Right lobe of liver (tissue), 6 donors: ENCODE results near the gene RPS27L. TPM values are rescaled to one million over a fixed set of nuclear protein-coding genes. Genes with fewer than 3 reads are reported as not detected.
A peak's percentile ranks its signal among the peaks of the same experiment; 100 is the strongest.

Source experiments
- ATAC-seq, 4 donors: fragments of 200-7000 bp; cut with Tn5 transposase; one replicate each; pipeline ENCODE4 v1.9.1; 2020; ENCODE audit warnings: mild to moderate bottlenecking in 4 of 4, moderate library complexity in 4 of 4
- DNase-seq, 3 donors: peaks; one replicate each; pipeline ENCODE4 v3.0.0-alpha.2; 2020
- H3K27ac ChIP-seq, 3 donors: fragments of 200-600 bp; one replicate each; pipeline ENCODE4 v1.8.0; 2022
- H3K27me3 ChIP-seq, 2 donors: fragments of 200-600 bp; one replicate each; pipeline ENCODE4 v1.8.0; 2022
- H3K36me3 ChIP-seq, 4 donors: fragments of 200-600 bp; sonication (generic) in 1 of 4; one replicate each; pipeline versions ENCODE4 v1.5.1 to v1.8.0; 2017 to 2022; ENCODE audit warnings: control low read depth in 1 of 4
- H3K4me1 ChIP-seq, 4 donors: fragments of 200-600 bp; sonication (generic) in 1 of 4; one replicate each; pipeline versions ENCODE4 v1.5.1 to v1.8.0; 2017 to 2022; ENCODE audit warnings: control low read depth in 1 of 4
- H3K4me3 ChIP-seq, 3 donors: fragments of 200-600 bp; one replicate each; pipeline ENCODE4 v1.8.0; 2022
- H3K9me3 ChIP-seq, 4 donors: fragments of 200-600 bp; sonication (generic) in 1 of 4; one replicate each; pipeline versions ENCODE4 v1.5.1 to v1.8.0; 2017 to 2022; ENCODE audit warnings: control low read depth in 1 of 4
- POLR2A ChIP-seq: fragments of 450-650 bp; IDR thresholded peaks from one replicate; pipeline ENCODE4 v1.6.1; 2017; ENCODE audit warnings: antibody characterized with exemption, mild to moderate bottlenecking
- WGBS: methylation state at CpG from one replicate; pipeline ENCODE4 v1.1.6; 2018; ENCODE audit warnings: low coverage, low lambda C conversion rate; ENCODE audit not compliant: insufficient coverage; ENCODE audit errors: missing lambda C conversion rate; 5-methylcytosine and 5-hydroxymethylcytosine counted together
- intact Hi-C, 2 donors: fragments of 100-400 bp; cut with DNase I; formaldehyde crosslinking; loops; one replicate each; pipeline versions ENCODE4 v1.11.2 to v1.14.1; 2022
- total RNA-seq, 6 experiments: library from RNA; depleted of rRNA in 2 of 6; stranded (reverse); fragments of >200 nt in 2 of 6; fragmentation: NEBNext Ultra II Directional in 3 of 6; extraction: Animal tissue kit (Norgen Biotek cat#: 25700) in 3 of 6; gene quantifications; one replicate each; pipeline versions ENCODE4 v1.1.0 to v1.2.4, GENCODE V29; 2016 to 2023
- TF ChIP-seq, protein P1 (sequence below), 4 donors: fragments of 200-600 bp in 3 of 4; fragments of 450-650 bp in 1 of 4; IDR thresholded peaks; one replicate each; pipeline versions ENCODE4 v1.5.1 to v1.8.0; 2016 to 2022; ENCODE audit warnings: antibody characterized with exemption in 4 of 4, mild to moderate bottlenecking in 2 of 4
- donor health status: DM: no; HTN: yes; CAD: no.
- donor health status: DM: no; HTN: no; CAD: no.
- donor health status: DM: no; HTN: no; CAD: no.
- donor health status: DM: no; HTN: yes; CAD: no.
- donor health status: DM: no; HTN: yes; CAD: no.

The RPS27L gene
- total RNA-seq, 6 experiments from 2014 or later = 63.9 to 115 (median 99.8) TPM

DNA sequence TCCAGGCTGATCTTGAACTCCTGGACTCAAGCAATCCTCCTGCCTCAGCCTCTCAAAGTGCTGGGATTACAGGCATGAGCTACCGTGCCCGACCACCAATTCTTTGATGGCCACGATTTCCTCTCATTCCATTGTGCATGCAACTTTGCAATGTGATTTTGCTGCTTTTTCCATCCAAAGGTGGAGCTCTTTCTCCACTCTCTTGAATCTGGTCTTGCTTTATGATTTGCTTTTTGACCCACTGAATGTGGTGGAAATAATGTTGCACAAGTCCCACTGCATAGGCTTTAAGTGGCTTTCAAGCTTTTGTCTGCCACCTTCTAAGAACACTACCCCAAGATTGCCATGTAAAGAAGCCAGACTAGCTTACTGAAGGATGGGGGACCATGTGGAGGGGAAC is 10.6 kb downstream of the RPS27L start:
- TF ChIP-seq, protein P1, sequence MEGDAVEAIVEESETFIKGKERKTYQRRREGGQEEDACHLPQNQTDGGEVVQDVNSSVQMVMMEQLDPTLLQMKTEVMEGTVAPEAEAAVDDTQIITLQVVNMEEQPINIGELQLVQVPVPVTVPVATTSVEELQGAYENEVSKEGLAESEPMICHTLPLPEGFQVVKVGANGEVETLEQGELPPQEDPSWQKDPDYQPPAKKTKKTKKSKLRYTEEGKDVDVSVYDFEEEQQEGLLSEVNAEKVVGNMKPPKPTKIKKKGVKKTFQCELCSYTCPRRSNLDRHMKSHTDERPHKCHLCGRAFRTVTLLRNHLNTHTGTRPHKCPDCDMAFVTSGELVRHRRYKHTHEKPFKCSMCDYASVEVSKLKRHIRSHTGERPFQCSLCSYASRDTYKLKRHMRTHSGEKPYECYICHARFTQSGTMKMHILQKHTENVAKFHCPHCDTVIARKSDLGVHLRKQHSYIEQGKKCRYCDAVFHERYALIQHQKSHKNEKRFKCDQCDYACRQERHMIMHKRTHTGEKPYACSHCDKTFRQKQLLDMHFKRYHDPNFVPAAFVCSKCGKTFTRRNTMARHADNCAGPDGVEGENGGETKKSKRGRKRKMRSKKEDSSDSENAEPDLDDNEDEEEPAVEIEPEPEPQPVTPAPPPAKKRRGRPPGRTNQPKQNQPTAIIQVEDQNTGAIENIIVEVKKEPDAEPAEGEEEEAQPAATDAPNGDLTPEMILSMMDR (IDR thresholded peaks at IDR 0.05) = no peak
- TF ChIP-seq POLR2A = no peak
- H3K9me3 ChIP-seq = no peaks in the 10 kb centered on the region
- intact Hi-C loops = no loop called here
- no peaks in the 10 kb centered on the region for H3K27me3 ChIP-seq
- H3K4me1 ChIP-seq = no peaks in the 10 kb centered on the region
- ATAC-seq (peak in 1 of 4 donors; percentile 33), DNase-seq (no peak)
- no peak overlapping the region for H3K27ac ChIP-seq
- no peak overlapping the region for H3K4me3 ChIP-seq
- WGBS = 72% methylated on average over 3 of the region's 3 CpGs
- peaks cover 0 to 6% (median 0%) of the 10 kb centered on the region in 4 donors for H3K36me3 ChIP-seq

DNA sequence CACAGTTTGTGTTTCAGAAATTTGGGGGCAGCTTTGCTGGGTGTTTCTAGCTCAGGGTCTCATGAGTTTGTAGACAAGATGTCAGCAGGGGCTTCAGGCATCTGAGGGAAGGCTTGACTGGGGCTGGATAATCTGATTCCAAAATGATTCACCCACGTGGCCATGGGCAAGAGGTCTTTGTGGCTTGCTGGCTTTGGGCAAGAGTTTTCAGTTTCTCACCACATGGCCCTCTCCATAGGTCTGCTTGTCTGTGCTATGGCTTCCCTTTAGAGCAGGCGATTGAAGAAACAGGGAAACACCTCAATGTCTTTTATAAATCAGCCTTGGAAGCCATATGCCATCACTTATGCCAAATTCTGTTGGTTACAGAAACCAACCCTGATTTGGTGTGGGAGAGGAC is 11.9 kb downstream of the RPS27L start:
- DNase-seq (no peak), ATAC-seq (no peak)
- WGBS = 88% methylated on average over 1 of the region's 2 CpGs
- H3K27ac ChIP-seq = no peak overlapping the region
- no peaks in the 10 kb centered on the region for H3K9me3 ChIP-seq
- TF ChIP-seq POLR2A = no peak
- TF ChIP-seq, protein P1 (IDR thresholded peaks at IDR 0.05) = no peak
- H3K36me3 ChIP-seq = peaks cover 0 to 6% (median 0%) of the 10 kb centered on the region in 4 donors
- no peaks in the 10 kb centered on the region for H3K27me3 ChIP-seq
- no peaks in the 10 kb centered on the region for H3K4me1 ChIP-seq
- no peak overlapping the region for H3K4me3 ChIP-seq
- intact Hi-C loops = no loop called here

DNA sequence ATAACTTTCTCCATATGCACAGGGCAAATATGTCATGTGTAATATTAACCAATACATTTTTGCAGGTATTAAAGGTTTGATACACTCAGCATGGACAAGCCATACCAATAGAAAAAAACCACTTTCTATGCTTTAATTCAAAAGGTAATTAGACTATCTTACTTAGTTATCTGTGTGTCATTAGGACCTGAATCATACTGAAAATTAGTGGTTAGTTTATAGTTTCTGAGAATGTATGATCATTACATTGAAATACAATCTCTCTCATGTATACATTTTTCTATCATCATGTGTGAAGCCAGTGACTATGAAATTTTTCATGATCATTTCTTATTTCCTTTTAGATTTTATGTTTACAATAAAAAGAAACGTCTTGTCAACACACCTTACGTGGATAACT is 16.3 kb downstream of the RPS27L start:
- no peaks in the 10 kb centered on the region for H3K4me1 ChIP-seq
- no peak for DNase-seq
- intact Hi-C loops = no loop called here
- no peak for ATAC-seq
- no peak overlapping the region for H3K27ac ChIP-seq
- no peaks in the 10 kb centered on the region for H3K36me3 ChIP-seq
- no peaks in the 10 kb centered on the region for H3K9me3 ChIP-seq
- no peaks in the 10 kb centered on the region for H3K27me3 ChIP-seq
- no peak overlapping the region for H3K4me3 ChIP-seq
- 90% methylated on average over 2 of the region's 2 CpGs for WGBS
- TF ChIP-seq, protein P1 (IDR thresholded peaks at IDR 0.05) = no peak
- TF ChIP-seq POLR2A = no peak

DNA sequence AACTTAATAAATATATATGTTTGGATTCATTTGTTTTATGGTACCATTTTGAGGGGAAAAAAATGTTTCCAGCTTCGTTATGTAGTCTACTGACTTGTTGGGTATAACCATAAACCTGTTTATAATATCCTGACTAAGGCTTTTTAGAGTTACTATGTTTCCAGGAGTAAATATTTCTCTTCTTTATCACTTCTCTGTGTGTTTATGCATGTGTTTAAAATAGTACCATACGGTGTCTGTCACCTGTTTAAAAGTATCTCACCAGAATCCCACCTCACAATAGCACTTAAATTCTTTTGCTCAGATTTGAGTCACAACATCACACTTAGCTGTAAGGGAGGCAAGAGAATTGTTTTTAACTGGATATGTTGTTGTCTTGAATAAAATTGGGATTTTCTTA is 20.5 kb downstream of the RPS27L start:
- H3K9me3 ChIP-seq = no peaks in the 10 kb centered on the region
- H3K36me3 ChIP-seq = no peaks in the 10 kb centered on the region
- no peak for ATAC-seq
- no peaks in the 10 kb centered on the region for H3K27me3 ChIP-seq
- no peak overlapping the region for H3K27ac ChIP-seq
- H3K4me3 ChIP-seq = no peak overlapping the region
- no peaks in the 10 kb centered on the region for H3K4me1 ChIP-seq
- DNase-seq = no peak
- intact Hi-C loops = no loop called here
- TF ChIP-seq, protein P1 (IDR thresholded peaks at IDR 0.05) = no peak
- no peak for TF ChIP-seq POLR2A
- 95% methylated on average over 2 of the region's 2 CpGs for WGBS

DNA sequence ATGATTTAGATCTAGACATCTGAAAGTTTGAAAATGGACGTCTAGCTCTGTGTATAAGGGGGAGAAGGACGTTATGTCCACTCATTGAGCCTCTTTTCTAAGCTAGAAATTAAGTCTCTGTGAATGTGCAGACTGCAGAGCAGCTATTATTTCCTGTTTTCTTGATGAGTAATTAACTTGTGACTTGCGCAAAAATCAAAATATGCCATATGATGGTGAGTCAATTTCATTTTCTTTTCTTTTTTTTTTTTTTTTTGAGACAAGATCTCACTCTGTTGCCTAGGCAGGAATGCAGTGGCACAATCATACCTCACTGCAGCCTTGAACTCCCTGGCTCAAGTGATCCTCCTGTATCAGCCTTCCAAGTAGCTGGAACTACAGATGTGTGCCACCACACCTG is 21.5 kb downstream of the RPS27L start:
- Histone ChIP-seq H3K4me3 (no peak overlapping the region), H3K36me3 (peaks cover 0 to 4% (median 0%) of the 10 kb centered on the region in 4 donors), H3K27me3 (no peaks in the 10 kb centered on the region), H3K9me3 (no peaks in the 10 kb centered on the region), H3K27ac (peak overlapping the region in 1 of 3 donors; percentile 10), H3K4me1 (no peaks in the 10 kb centered on the region)
- intact Hi-C loops = no loop called here
- DNase-seq = no peak
- 63% methylated on average over 3 of the region's 3 CpGs for WGBS
- TF ChIP-seq, protein P1 (IDR thresholded peaks at IDR 0.05) = no peak
- TF ChIP-seq POLR2A = no peak
- peak; percentile 26 to 77 (median 70) for ATAC-seq
